NT2/D1 (cell line): ENCODE results near the gene ARPC2.

Experiments used
- DNase-seq: peaks from one replicate; pipeline ENCODE4 v3.0.0-alpha.2; 2011; ENCODE audit warnings: low read depth, low spot score
- H3K27me3 ChIP-seq: 2 replicates; pipeline ENCODE4 v1.6.0; 2011; ENCODE audit warnings: mild to moderate bottlenecking; ENCODE audit not compliant: insufficient read length, insufficient read depth
- H3K36me3 ChIP-seq: 2 replicates; pipeline ENCODE4 v1.6.1; 2011; ENCODE audit warnings: mild to moderate bottlenecking, low read length, mixed read lengths; ENCODE audit not compliant: insufficient read depth, insufficient read length
- H3K4me1 ChIP-seq: 2 replicates; pipeline ENCODE4 v1.5.1; 2011; ENCODE audit not compliant: insufficient read depth, insufficient read length
- H3K4me3 ChIP-seq: 2 replicates; pipeline ENCODE4 v1.5.1; 2011; ENCODE audit warnings: low read depth; ENCODE audit not compliant: insufficient read length
- H3K9ac ChIP-seq: 2 replicates; pipeline ENCODE4 v1.6.0; 2011; ENCODE audit warnings: low read depth; ENCODE audit not compliant: insufficient read length
- H3K9me3 ChIP-seq: 2 replicates; pipeline ENCODE4 v1.5.1; 2011; ENCODE audit warnings: mild to moderate bottlenecking, low read length; ENCODE audit not compliant: insufficient read depth
- SUZ12 ChIP-seq: IDR thresholded peaks from 2 replicates; pipeline ENCODE4 v1.6.1; 2011; ENCODE audit not compliant: insufficient read length, insufficient read depth; ENCODE audit errors: extremely low read depth
- YY1 ChIP-seq: IDR thresholded peaks from 2 replicates; pipeline ENCODE4 v1.6.1; 2011; ENCODE audit not compliant: insufficient read length, insufficient read depth
- ZNF274 ChIP-seq: IDR thresholded peaks from 2 replicates; pipeline ENCODE4 v1.6.1; 2011; ENCODE audit warnings: mild to moderate bottlenecking, low read depth, low read length

The ARPC2 gene

GRCh38 chr2:218180467-218181114, 36.4 kb upstream of the ARPC2 start:
- Histone ChIP-seq H3K27me3 (no peaks in the 10 kb centered on the region), H3K4me1 (no peaks in the 10 kb centered on the region), H3K9me3 (no peaks in the 10 kb centered on the region; the same call in 1 of the 2 replicates), H3K4me3 (no peak overlapping the region), H3K9ac (no peak overlapping the region), H3K36me3 (no peaks in the 10 kb centered on the region)
- TF ChIP-seq SUZ12, result no peak
- TF ChIP-seq YY1, result no peak
- TF ChIP-seq ZNF274, result no peak
- DNase-seq, result no peak

DNA sequence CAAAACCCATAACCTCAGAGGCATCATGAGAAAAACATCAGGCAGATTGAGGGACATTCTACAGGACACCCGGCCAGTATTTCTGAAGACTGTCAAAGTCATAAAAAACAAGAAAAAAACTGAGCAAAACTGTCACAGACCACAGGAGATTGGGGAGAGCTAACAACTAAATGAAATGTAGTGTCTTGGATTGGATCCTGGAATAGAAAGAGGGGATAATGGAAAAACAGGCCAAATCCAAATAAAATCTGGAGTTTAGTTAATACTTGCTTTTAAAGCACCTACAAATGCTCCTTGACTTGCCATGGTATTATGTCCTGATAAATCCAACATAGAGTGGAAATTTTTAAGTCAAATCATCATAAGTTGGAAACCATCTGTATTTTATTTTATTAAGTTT, 32.7 kb upstream of the ARPC2 start:
- no peak overlapping the region for H3K9ac ChIP-seq
- no peaks in the 10 kb centered on the region for H3K4me1 ChIP-seq
- no peaks in the 10 kb centered on the region for H3K27me3 ChIP-seq
- no peak overlapping the region for H3K4me3 ChIP-seq
- H3K36me3 ChIP-seq, result no peaks in the 10 kb centered on the region
- H3K9me3 ChIP-seq, result no peaks in the 10 kb centered on the region; the same call in 1 of the 2 replicates
- TF ChIP-seq YY1 (no peak), SUZ12 (no peak), ZNF274 (no peak)
- no peak for DNase-seq

DNA sequence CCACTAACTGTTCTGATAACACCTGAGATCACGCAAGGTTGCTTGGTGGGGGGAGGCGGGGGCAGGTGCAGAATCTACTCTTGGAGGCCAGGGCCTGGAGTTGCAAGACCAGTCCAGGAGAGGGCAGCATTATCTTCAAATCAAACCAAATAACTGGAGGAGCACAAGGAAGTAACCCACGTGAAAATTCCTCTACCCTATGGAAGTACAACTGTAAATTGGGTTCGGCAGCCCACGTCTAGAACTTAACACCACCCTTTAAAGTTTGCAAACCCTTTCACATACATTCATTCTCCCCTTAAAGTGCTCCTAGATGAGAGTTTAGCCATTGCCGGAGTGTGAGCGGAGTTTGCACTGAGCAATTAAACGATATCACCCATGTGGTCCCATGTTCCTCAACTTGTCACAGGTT, 30.6 kb upstream of the ARPC2 start:
- Histone ChIP-seq H3K27me3 (no peaks in the 10 kb centered on the region), H3K9ac (no peak overlapping the region), H3K9me3 (no peaks in the 10 kb centered on the region; the same call in 1 of the 2 replicates), H3K4me1 (no peaks in the 10 kb centered on the region), H3K36me3 (no peaks in the 10 kb centered on the region), H3K4me3 (no peak overlapping the region)
- no peak for TF ChIP-seq ZNF274
- no peak for TF ChIP-seq SUZ12
- TF ChIP-seq YY1, result no peak
- DNase-seq, result peak; percentile 55

- no peaks in the 10 kb centered on the region for H3K36me3 ChIP-seq
- H3K9me3 ChIP-seq, result no peaks in the 10 kb centered on the region; the same call in 1 of the 2 replicates
- no peaks in the 10 kb centered on the region for H3K27me3 ChIP-seq
- H3K4me3 ChIP-seq, result no peak overlapping the region
- no peak for TF ChIP-seq YY1
- no peak for TF ChIP-seq SUZ12
- TF ChIP-seq ZNF274, result no peak
- no peak for DNase-seq
- no peaks in the 10 kb centered on the region for H3K4me1 ChIP-seq
- no peak overlapping the region for H3K9ac ChIP-seq
These were observed 30.1 kb upstream of the ARPC2 start for GRCh38 chr2:218186876-218187275.

DNA sequence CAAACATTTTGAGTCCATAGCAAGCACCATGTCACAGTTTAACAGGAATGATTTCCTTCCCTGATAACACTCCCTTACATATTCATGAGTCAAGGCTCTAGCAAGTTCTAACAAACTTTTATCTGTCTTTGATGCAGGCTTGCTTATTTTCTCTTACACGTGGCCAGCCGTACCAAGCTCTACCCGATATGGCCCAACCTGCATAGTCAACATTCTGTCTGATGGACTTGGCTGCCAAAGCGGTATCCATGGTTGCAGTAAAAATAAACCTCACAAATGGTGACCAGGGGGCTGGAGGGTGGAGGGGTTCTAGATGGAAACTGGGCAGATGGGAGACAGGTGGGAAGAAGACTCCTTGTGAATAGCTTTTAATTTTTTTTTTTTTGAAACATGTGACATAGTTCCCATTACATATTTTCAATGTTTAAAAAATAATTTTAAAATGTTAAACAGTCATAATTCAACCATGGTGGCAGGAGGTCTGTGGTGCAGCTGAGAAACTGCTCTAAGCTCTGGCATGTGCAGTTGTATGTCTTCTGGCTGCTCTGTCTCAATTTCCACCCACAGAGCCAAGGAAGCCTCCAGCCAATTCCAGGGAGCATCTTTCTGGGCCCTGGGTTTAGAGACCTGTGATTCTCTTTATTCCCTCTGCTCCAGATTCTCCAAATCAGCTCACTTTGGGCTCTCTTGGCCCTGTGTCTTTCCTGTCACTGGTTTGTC, 29.5 kb upstream of the ARPC2 start:
- H3K4me3 ChIP-seq, result no peak overlapping the region
- no peaks in the 10 kb centered on the region for H3K27me3 ChIP-seq
- H3K36me3 ChIP-seq, result no peaks in the 10 kb centered on the region
- H3K4me1 ChIP-seq, result no peaks in the 10 kb centered on the region
- no peak overlapping the region for H3K9ac ChIP-seq
- no peak for DNase-seq
- H3K9me3 ChIP-seq, result no peaks in the 10 kb centered on the region; the same call in 1 of the 2 replicates
- TF ChIP-seq ZNF274 (no peak), SUZ12 (no peak), YY1 (no peak)

- TF ChIP-seq YY1 (no peak), SUZ12 (no peak), ZNF274 (no peak)
- no peak overlapping the region for H3K9ac ChIP-seq
- H3K9me3 ChIP-seq, result no peaks in the 10 kb centered on the region; the same call in 1 of the 2 replicates
- H3K36me3 ChIP-seq, result no peaks in the 10 kb centered on the region
- H3K4me3 ChIP-seq, result no peak overlapping the region
- DNase-seq, result no peak
- H3K4me1 ChIP-seq, result no peaks in the 10 kb centered on the region
- H3K27me3 ChIP-seq, result no peaks in the 10 kb centered on the region
These were observed 28.5 kb upstream of the ARPC2 start for GRCh38 chr2:218188528-218188927.

DNA sequence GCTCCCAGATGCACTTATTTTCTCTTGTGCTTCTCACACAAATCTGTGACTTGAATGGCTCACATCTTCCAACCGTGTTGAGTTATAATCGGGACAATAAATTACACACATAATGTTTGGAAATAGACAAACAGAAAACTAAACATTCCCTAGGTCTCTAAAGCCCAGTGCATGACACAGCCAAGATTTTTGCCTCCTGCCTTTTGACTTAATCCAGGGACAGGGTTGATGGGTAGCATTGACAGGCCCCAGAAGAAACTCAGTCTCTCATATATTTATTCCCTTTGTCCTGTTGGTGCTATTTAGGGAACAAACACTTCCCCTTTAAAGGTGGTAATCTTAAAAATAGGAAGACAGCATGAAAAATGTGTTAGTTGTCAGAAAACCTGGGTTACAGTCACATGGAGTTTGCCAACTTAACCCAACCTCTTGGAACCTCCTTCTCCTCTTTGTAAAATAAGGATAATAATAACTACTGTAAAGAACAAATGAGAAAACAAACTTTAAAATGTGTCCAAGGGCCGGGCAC, 24.0 kb upstream of the ARPC2 start:
- TF ChIP-seq ZNF274 (no peak), SUZ12 (no peak), YY1 (no peak)
- no peak for DNase-seq
- no peaks in the 10 kb centered on the region for H3K4me1 ChIP-seq
- H3K9me3 ChIP-seq, result no peaks in the 10 kb centered on the region
- no peaks in the 10 kb centered on the region for H3K36me3 ChIP-seq
- H3K9ac ChIP-seq, result no peak overlapping the region
- H3K4me3 ChIP-seq, result no peak overlapping the region
- no peaks in the 10 kb centered on the region for H3K27me3 ChIP-seq
